Spleen (tissue), 11 donors: Measurements from ENCODE around the gene DGKH. TPM values are rescaled to one million over a fixed set of nuclear protein-coding genes. Genes with fewer than 3 reads are reported as not detected.
"Not testable (repeated sequence)": the region's sequence is repeated elsewhere in the genome, so short reads cannot be mapped to it uniquely, and the experiment has no call there.

ENCODE experiments used
- DNase-seq: peaks from one replicate; pipeline ENCODE4 v3.0.0-alpha.2; 2020
- H3K27ac ChIP-seq, 8 donors: fragments of 200-600 bp; sonication (generic) in 7 of 8; 1 replicate in 4 of 8; 2 replicates in 4 of 8; pipeline versions ENCODE4 v1.5.0 to v1.8.0; 2016 to 2021; ENCODE audit warnings: inconsistent platforms in 4 of 8, mild to moderate bottlenecking in 4 of 8, moderate library complexity in 1 of 8
- H3K27me3 ChIP-seq, 7 donors: fragments of 200-600 bp; sonication (generic) in 6 of 7; replicated peaks in 1 of 7; 1 replicate in 4 of 7; 2 replicates in 3 of 7; pipeline versions ENCODE4 v1.5.0 to v1.8.0; 2016 to 2021; ENCODE audit warnings: inconsistent platforms in 3 of 7, mild to moderate bottlenecking in 1 of 7
- H3K36me3 ChIP-seq, 6 donors: fragments of 200-600 bp; sonication (generic) in 5 of 6; 1 replicate in 4 of 6; 2 replicates in 2 of 6; pipeline versions ENCODE4 v1.5.0 to v1.8.0; 2016 to 2021; ENCODE audit warnings: inconsistent platforms in 2 of 6
- H3K4me1 ChIP-seq, 6 donors: fragments of 200-600 bp; sonication (generic) in 5 of 6; 1 replicate in 3 of 6; 2 replicates in 3 of 6; pipeline versions ENCODE4 v1.5.0 to v1.8.0; 2016 to 2021; ENCODE audit warnings: inconsistent platforms in 3 of 6
- H3K4me3 ChIP-seq, 8 donors: fragments of 200-600 bp; sonication (generic) in 7 of 8; 1 replicate in 4 of 8; 2 replicates in 4 of 8; pipeline versions ENCODE4 v1.5.0 to v1.8.0; 2016 to 2021; ENCODE audit warnings: inconsistent platforms in 4 of 8, mild to moderate bottlenecking in 4 of 8, moderate library complexity in 2 of 8
- H3K9me3 ChIP-seq, 8 donors: fragments of 200-600 bp; sonication (generic) in 7 of 8; 1 replicate in 4 of 8; 2 replicates in 4 of 8; pipeline versions ENCODE4 v1.5.0 to v1.8.0; 2016 to 2021; ENCODE audit warnings: inconsistent platforms in 4 of 8
- CTCF ChIP-seq, 11 experiments: fragments of 200-600 bp in 7 of 11; fragments of 450-650 bp in 4 of 11; sonication (generic) in 4 of 11; IDR thresholded peaks in 8 of 11; conservative IDR thresholded peaks in 3 of 11; 1 replicate in 7 of 11; 2 replicates in 4 of 11; pipeline versions ENCODE4 v1.4.0 to v1.8.0; 2016 to 2021; ENCODE audit warnings: antibody characterized with exemption in 11 of 11, inconsistent platforms in 4 of 11, mild to moderate bottlenecking in 1 of 11
- POLR2A ChIP-seq, 3 donors: fragments of 450-650 bp; IDR thresholded peaks; one replicate each; pipeline ENCODE4 v1.5.1; 2017; ENCODE audit warnings: antibody characterized with exemption in 3 of 3, mild to moderate bottlenecking in 1 of 3
- POLR2AphosphoS5 ChIP-seq, 3 donors: sonication (generic); formaldehyde crosslinking; IDR thresholded peaks; one replicate each; pipeline ENCODE4 v1.5.1; 2017; ENCODE audit warnings: antibody characterized with exemption in 3 of 3
- WGBS, 5 donors: extraction: QIAGEN DNeasy Blood & Tissue Kit in 3 of 5; methylation state at CpG; one replicate each; pipeline versions ENCODE4 v1.1.5 to v1.1.7; 2013 to 2018; 5-methylcytosine and 5-hydroxymethylcytosine counted together
- intact Hi-C: fragments of 100-400 bp; cut with DNase I; formaldehyde crosslinking; loops from one replicate; pipeline ENCODE4 v1.15.0; 2023; ENCODE audit warnings: low total_unique reads
- polyA plus RNA-seq, 3 donors: library from polyadenylated mRNA; stranded (reverse); fragments of 200-250 nt; gene quantifications; one replicate each; pipeline ENCODE4 v1.2.1, GENCODE V29; 2013
- total RNA-seq, 7 donors: library from RNA; depleted of rRNA in 3 of 7; stranded (reverse); fragments of >200 nt in 3 of 7; fragmentation: NEBNext Ultra II Directional in 4 of 7; extraction: Animal tissue kit (Norgen Biotek cat#: 25700) in 4 of 7; gene quantifications; one replicate each; pipeline versions ENCODE4 v1.1.0 to v1.2.1, GENCODE V29; 2016 to 2021
- donor health status: healthy with polysubstance abuse.
- donor health status: DM: no; HTN: no; CAD: no; lungs with moderate emphysema.
- donor health status: DM: no; HTN: no; CAD: no.
- donor health status: Bipolar disorder and iron deficiency.
- donor health status: healthy.
- donor health status: DM: no; HTN: no; CAD: no.
- donor health status: DM: yes; HTN: yes; CAD: no.

Gene DGKH
- total and polyA plus RNA-seq, 10 donors, result 0.52 to 15.3 (median 10.8) TPM

- intact Hi-C loops, result no loop called here
- 92 to 100% (median 96%) methylated on average over 1 of the region's 1 CpG for WGBS, 5 donors
- no peaks in the 10 kb centered on the region for H3K4me1 ChIP-seq
- peaks cover 0 to 58% (median 4%) of the 10 kb centered on the region in 6 donors for H3K36me3 ChIP-seq
- no peak overlapping the region for H3K27ac ChIP-seq
- TF ChIP-seq POLR2AphosphoS5 (IDR thresholded peaks at IDR 0.05) (no peak), CTCF (IDR thresholded peaks at IDR 0.05 in 8 of 11, conservative IDR thresholded peaks at IDR 0.05 in 3 of 11) (no peak), POLR2A (IDR thresholded peaks at IDR 0.05) (no peak)
- H3K9me3 ChIP-seq, result no peaks in the 10 kb centered on the region
- H3K27me3 ChIP-seq, result no peaks in the 10 kb centered on the region
- DNase-seq, result no peak
- H3K4me3 ChIP-seq, result no peak overlapping the region
These were observed 171.4 kb downstream of the DGKH start for GRCh38 chr13:42219876-42220275.

GRCh38 chr13:42221121-42221765 is 172.8 kb downstream of the DGKH start:
- no peak for DNase-seq

GRCh38 chr13:42223681-42224080 is 175.2 kb downstream of the DGKH start:
- WGBS, 5 donors, result 94 to 99% (median 96%) methylated on average over 4 of the region's 4 CpGs
- Histone ChIP-seq H3K36me3 (peaks cover 0 to 63% (median 3%) of the 10 kb centered on the region in 6 donors), H3K4me3 (no peak overlapping the region), H3K4me1 (no peaks in the 10 kb centered on the region), H3K27ac (no peak overlapping the region), H3K9me3 (peaks cover 0 to 3% (median 0%) of the 10 kb centered on the region in 8 donors), H3K27me3 (no peaks in the 10 kb centered on the region)
- DNase-seq, result no peak
- no peak for TF ChIP-seq POLR2A (IDR thresholded peaks at IDR 0.05)
- TF ChIP-seq CTCF (IDR thresholded peaks at IDR 0.05 in 8 of 11, conservative IDR thresholded peaks at IDR 0.05 in 3 of 11), result no peak
- no peak for TF ChIP-seq POLR2AphosphoS5 (IDR thresholded peaks at IDR 0.05)
- intact Hi-C loops, result no loop called here

More at GRCh38 chr13:42221121-42221765, 172.8 kb downstream of the DGKH start:
- Histone ChIP-seq H3K27me3 (no peaks in the 10 kb centered on the region), H3K9me3 (no peaks in the 10 kb centered on the region), H3K36me3 (peaks cover 0 to 64% (median 4%) of the 10 kb centered on the region in 6 donors), H3K27ac (no peak overlapping the region), H3K4me3 (no peak overlapping the region), H3K4me1 (no peaks in the 10 kb centered on the region)
- TF ChIP-seq POLR2AphosphoS5 (IDR thresholded peaks at IDR 0.05), result no peak
- no peak for TF ChIP-seq CTCF (IDR thresholded peaks at IDR 0.05 in 8 of 11, conservative IDR thresholded peaks at IDR 0.05 in 3 of 11)
- TF ChIP-seq POLR2A (IDR thresholded peaks at IDR 0.05), result no peak
- WGBS, 5 donors, result 78 to 95% (median 95%) methylated on average over 4 of the region's 4 CpGs
- intact Hi-C loops, result no loop called here

DNA sequence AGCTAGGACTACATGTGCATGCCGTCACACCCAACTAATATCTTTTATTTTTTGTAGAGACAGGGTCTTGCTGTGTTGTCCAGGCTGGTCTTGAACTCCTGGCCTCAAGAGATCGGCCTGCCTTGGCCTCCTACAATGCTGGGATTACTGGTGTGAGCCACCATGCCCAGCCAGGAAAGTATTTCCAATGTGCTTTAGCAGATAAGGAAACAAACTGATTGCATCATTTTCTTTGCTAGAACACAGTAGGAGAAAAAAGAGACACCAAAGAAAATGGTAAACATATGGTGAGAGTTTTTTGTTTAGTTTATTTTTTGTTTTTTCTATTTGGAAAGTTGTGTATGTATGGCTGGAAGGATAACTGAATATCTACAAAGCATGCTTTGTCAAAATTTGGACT is 176.6 kb downstream of the DGKH start:
- TF ChIP-seq POLR2AphosphoS5 (IDR thresholded peaks at IDR 0.05) (no peak), POLR2A (IDR thresholded peaks at IDR 0.05) (no peak)
- H3K27ac ChIP-seq, result no peak overlapping the region
- no peak for DNase-seq
- intact Hi-C loops, result no loop called here
- WGBS, 5 donors, result 91 to 100% (median 95%) methylated on average over 2 of the region's 2 CpGs
- peaks cover 0 to 3% (median 0%) of the 10 kb centered on the region in 8 donors for H3K9me3 ChIP-seq
- no peaks in the 10 kb centered on the region for H3K4me1 ChIP-seq
- H3K36me3 ChIP-seq, result peaks cover 0 to 60% (median 3%) of the 10 kb centered on the region in 6 donors
- no peaks in the 10 kb centered on the region for H3K27me3 ChIP-seq
- no peak overlapping the region for H3K4me3 ChIP-seq

DNA sequence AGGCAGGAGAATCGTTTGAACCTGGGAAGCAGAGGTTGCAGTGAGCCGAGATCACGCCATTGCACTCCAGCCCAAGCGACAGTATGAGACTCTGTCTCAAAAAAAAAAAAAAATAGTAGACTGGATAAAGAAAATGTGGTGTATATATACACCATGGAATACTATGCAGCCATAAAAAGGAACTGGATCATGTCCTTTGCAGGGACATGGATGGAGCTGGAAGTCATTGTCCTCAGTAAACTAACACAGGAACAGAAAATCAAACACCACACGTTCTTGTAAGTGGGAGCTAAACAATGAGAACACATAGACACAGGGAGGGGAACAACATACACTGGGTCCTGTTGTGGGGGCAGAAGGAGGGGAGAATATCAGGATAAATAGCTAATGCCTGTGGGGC is 178.3 kb downstream of the DGKH start:
- H3K4me3 ChIP-seq, intact Hi-C loops, H3K9me3 ChIP-seq, H3K27me3 ChIP-seq, H3K27ac ChIP-seq, H3K4me1 ChIP-seq, DNase-seq: not testable (repeated sequence)
- WGBS, 5 donors, result 94 to 99% (median 96%) methylated on average over 5 of the region's 5 CpGs
- H3K36me3 ChIP-seq, result peaks cover 0 to 46% (median 0%) of the 10 kb centered on the region in 6 donors
